Endodermal cell (in vitro differentiated cells): ENCODE results near the gene STRN3. TPM values are rescaled to one million over a fixed set of nuclear protein-coding genes. Genes with fewer than 3 reads are reported as not detected.

ENCODE experiments used
- DNase-seq: peaks from one replicate; pipeline ENCODE4 v3.0.0-alpha.2; 2017
- H3K27ac ChIP-seq: 2 replicates; pipeline ENCODE4 v1.5.1; 2013; ENCODE audit warnings: mild to moderate bottlenecking, low read depth, low read length, moderate library complexity
- H3K27me3 ChIP-seq: 2 replicates; pipeline ENCODE4 v1.6.1; 2013; ENCODE audit warnings: mild to moderate bottlenecking, low read length, moderate library complexity; ENCODE audit not compliant: insufficient read depth, control insufficient read depth, poor library complexity, severe bottlenecking
- H3K36me3 ChIP-seq: 2 replicates; pipeline ENCODE4 v1.7.0; 2013; ENCODE audit warnings: mild to moderate bottlenecking, low read length, moderate library complexity; ENCODE audit not compliant: control insufficient read depth, insufficient read depth
- H3K4me1 ChIP-seq: one replicate; pipeline ENCODE4 v1.7.0; 2013; ENCODE audit warnings: low read length; ENCODE audit not compliant: control insufficient read depth, insufficient read depth
- H3K4me3 ChIP-seq: 2 replicates; pipeline ENCODE4 v1.5.1; 2013; ENCODE audit warnings: mild to moderate bottlenecking, low read length, moderate library complexity
- H3K9ac ChIP-seq: 2 replicates; pipeline ENCODE4 v1.6.1; 2013; ENCODE audit warnings: mild to moderate bottlenecking, low read length, moderate library complexity; ENCODE audit not compliant: poor library complexity, severe bottlenecking; ENCODE audit errors: extremely low read depth
- H3K9me3 ChIP-seq: 2 replicates; pipeline ENCODE4 v1.6.1; 2013; ENCODE audit warnings: mild to moderate bottlenecking, low read length, moderate library complexity; ENCODE audit not compliant: control insufficient read depth
- H3K27ac Mint-ChIP-seq: 2 replicates; pipeline ENCODE4 v1.8.0; 2020; ENCODE audit warnings: mixed read lengths
- H3K27me3 Mint-ChIP-seq: 2 replicates; pipeline ENCODE4 v1.8.0; 2021; ENCODE audit warnings: mild to moderate bottlenecking, mixed read lengths; ENCODE audit not compliant: insufficient read depth
- H3K36me3 Mint-ChIP-seq: 2 replicates; pipeline ENCODE4 v1.8.0; 2020; ENCODE audit warnings: low read depth, mixed read lengths
- H3K4me1 Mint-ChIP-seq: 2 replicates; pipeline ENCODE4 v1.8.0; 2020; ENCODE audit warnings: mixed read lengths
- H3K4me3 Mint-ChIP-seq: 2 replicates; pipeline ENCODE4 v1.8.0; 2020; ENCODE audit warnings: mild to moderate bottlenecking, moderate library complexity, mixed read lengths
- H3K9me3 Mint-ChIP-seq: 2 replicates; pipeline ENCODE4 v1.8.0; 2020; ENCODE audit warnings: mild to moderate bottlenecking, mixed read lengths
- CTCF ChIP-seq: fragments of 200-600 bp; sonication (generic); conservative IDR thresholded peaks from 2 replicates; pipeline ENCODE4 v1.5.0; 2021; ENCODE audit warnings: antibody characterized with exemption, mild to moderate bottlenecking
- WGBS, 2 experiments: methylation state at CpG; one replicate each; pipeline versions ENCODE4 v1.1.5 to v1.1.7; 2013; ENCODE audit warnings: missing lambda C conversion rate in 2 of 2, mixed read lengths in 1 of 2; ENCODE audit not compliant: insufficient coverage in 1 of 2, insufficient read length in 1 of 2; 5-methylcytosine and 5-hydroxymethylcytosine counted together
- total RNA-seq, 2 donors: library from RNA; stranded (reverse); fragmentation: NEBNext Ultra II Directional in 1 of 2; extraction: Animal tissue kit (Norgen Biotek cat#: 25700) in 1 of 2; gene quantifications; 2 replicates in 1 of 2; 3 replicates in 1 of 2; pipeline ENCODE4 v1.2.1, GENCODE V29; 2021

The STRN3 gene
- total RNA-seq, 2 donors from 2014 or later, result 56.5 to 58.9 TPM

- Histone ChIP-seq H3K27ac (no peak overlapping the region), H3K4me1 (no peaks in the 10 kb centered on the region), H3K36me3 (peaks cover 62% of the 10 kb centered on the region), H3K27me3 (no peaks in the 10 kb centered on the region), H3K9me3 (no peaks in the 10 kb centered on the region), H3K9ac (no peak overlapping the region), H3K4me3 (no peak overlapping the region)
- H3K4me3 Mint-ChIP-seq, result no peak overlapping the region
- H3K27ac Mint-ChIP-seq, result no peak overlapping the region
- H3K4me1 Mint-ChIP-seq, result peaks cover 3% of the 10 kb centered on the region
- H3K36me3 Mint-ChIP-seq, result peaks cover 23% of the 10 kb centered on the region
- DNase-seq, result no peak
- no peaks in the 10 kb centered on the region for H3K27me3 Mint-ChIP-seq
- 92 to 97% methylated on average over 2 of the region's 2 CpGs for WGBS, 2 experiments
- no peaks in the 10 kb centered on the region for H3K9me3 Mint-ChIP-seq
- TF ChIP-seq CTCF, result no peak
Observed at GRCh38 chr14:30921788-30922187, 104.4 kb downstream of the STRN3 start.

GRCh38 chr14:30921305-30921704 lies 104.9 kb downstream of the STRN3 start:
- no peaks in the 10 kb centered on the region for H3K27me3 ChIP-seq
- H3K4me1 ChIP-seq, result no peaks in the 10 kb centered on the region
- DNase-seq, result no peak
- H3K9me3 ChIP-seq, result no peaks in the 10 kb centered on the region
- Mint-ChIP-seq H3K27ac (no peak overlapping the region), H3K27me3 (no peaks in the 10 kb centered on the region), H3K9me3 (no peaks in the 10 kb centered on the region), H3K36me3 (peaks cover 26% of the 10 kb centered on the region), H3K4me3 (no peak overlapping the region), H3K4me1 (peaks cover 3% of the 10 kb centered on the region)
- no peak overlapping the region for H3K9ac ChIP-seq
- H3K36me3 ChIP-seq, result peaks cover 62% of the 10 kb centered on the region
- no peak overlapping the region for H3K4me3 ChIP-seq
- WGBS, 2 experiments, result no CpG with 5 or more reads among the region's 1 CpG
- H3K27ac ChIP-seq, result no peak overlapping the region
- TF ChIP-seq CTCF, result no peak

DNA sequence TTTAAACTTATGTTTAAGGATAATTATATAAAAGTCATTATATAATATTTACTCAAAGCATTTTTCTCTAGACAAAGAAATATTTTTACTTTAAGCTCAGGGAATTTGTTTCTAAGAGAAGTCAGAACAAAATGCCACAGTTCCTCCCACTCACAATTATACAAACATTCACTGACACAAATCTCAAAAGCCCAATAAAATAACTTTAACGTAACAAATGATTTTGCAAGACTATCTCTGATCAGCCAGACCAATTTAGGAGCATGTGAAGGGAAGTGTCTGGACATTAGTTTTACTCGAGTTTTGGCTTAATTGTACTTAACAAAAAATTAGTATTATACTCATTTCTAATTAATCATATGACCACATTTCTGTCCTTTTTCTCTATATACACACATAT lies 110.6 kb downstream of the STRN3 start:
- Mint-ChIP-seq H3K27ac (no peak overlapping the region), H3K4me3 (no peak overlapping the region), H3K9me3 (no peaks in the 10 kb centered on the region), H3K4me1 (no peaks in the 10 kb centered on the region), H3K36me3 (peaks cover 28% of the 10 kb centered on the region), H3K27me3 (no peaks in the 10 kb centered on the region)
- 97% methylated on average over 2 of the region's 2 CpGs; no CpG with 5 or more reads in 1 of the 2 experiments for WGBS, 2 experiments
- H3K9ac ChIP-seq, result no peak overlapping the region
- TF ChIP-seq CTCF, result no peak
- peaks cover 73% of the 10 kb centered on the region for H3K36me3 ChIP-seq
- no peaks in the 10 kb centered on the region for H3K9me3 ChIP-seq
- H3K4me3 ChIP-seq, result no peak overlapping the region
- H3K27me3 ChIP-seq, result no peaks in the 10 kb centered on the region
- DNase-seq, result no peak
- no peaks in the 10 kb centered on the region for H3K4me1 ChIP-seq
- H3K27ac ChIP-seq, result no peak overlapping the region
